Keratinocyte (primary cell): Measurements from ENCODE around the gene ZNF805.

Experiments
- EZH2 ChIP-seq: IDR thresholded peaks from one replicate; pipeline ENCODE4 v1.6.1; 2012; ENCODE audit warnings: inconsistent platforms, mild to moderate bottlenecking, low read length, moderate library complexity
- TF ChIP-seq, protein P1 (sequence below), 3 experiments: IDR thresholded peaks in 1 of 3; conservative IDR thresholded peaks in 1 of 3; optimal IDR thresholded peaks in 1 of 3; 2 replicates in 2 of 3; 3 replicates in 1 of 3; pipeline versions ENCODE3 to v1.5.1; 2011; ENCODE audit warnings: low read length in 3 of 3, mild to moderate bottlenecking in 3 of 3, moderate library complexity in 2 of 3, control low read depth in 1 of 3, inconsistent platforms in 1 of 3; ENCODE audit not compliant: insufficient read depth in 2 of 3; ENCODE audit errors: extremely low read depth in 1 of 3

GRCh38 chr19:57248646-57249045, 8.2 kb downstream of the ZNF805 start:
- TF ChIP-seq, protein P1, sequence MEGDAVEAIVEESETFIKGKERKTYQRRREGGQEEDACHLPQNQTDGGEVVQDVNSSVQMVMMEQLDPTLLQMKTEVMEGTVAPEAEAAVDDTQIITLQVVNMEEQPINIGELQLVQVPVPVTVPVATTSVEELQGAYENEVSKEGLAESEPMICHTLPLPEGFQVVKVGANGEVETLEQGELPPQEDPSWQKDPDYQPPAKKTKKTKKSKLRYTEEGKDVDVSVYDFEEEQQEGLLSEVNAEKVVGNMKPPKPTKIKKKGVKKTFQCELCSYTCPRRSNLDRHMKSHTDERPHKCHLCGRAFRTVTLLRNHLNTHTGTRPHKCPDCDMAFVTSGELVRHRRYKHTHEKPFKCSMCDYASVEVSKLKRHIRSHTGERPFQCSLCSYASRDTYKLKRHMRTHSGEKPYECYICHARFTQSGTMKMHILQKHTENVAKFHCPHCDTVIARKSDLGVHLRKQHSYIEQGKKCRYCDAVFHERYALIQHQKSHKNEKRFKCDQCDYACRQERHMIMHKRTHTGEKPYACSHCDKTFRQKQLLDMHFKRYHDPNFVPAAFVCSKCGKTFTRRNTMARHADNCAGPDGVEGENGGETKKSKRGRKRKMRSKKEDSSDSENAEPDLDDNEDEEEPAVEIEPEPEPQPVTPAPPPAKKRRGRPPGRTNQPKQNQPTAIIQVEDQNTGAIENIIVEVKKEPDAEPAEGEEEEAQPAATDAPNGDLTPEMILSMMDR (optimal IDR thresholded peaks at IDR 0.05 in 1 of 3, IDR thresholded peaks at IDR 0.05 in 1 of 3, conservative IDR thresholded peaks at IDR 0.05 in 1 of 3; ENCODE audit: extremely low read depth in 1 of 3, insufficient read depth in 2 of 3, low read length in 3 of 3), result no peak
- no peak for TF ChIP-seq EZH2
